H9 (cell line): ENCODE data around the gene SGF29. TPM values are rescaled to one million over a fixed set of nuclear protein-coding genes. Genes with fewer than 3 reads are reported as not detected.
A peak's percentile ranks its signal among the peaks of the same experiment; 100 is the strongest.

Source experiments
- DNase-seq: peaks from one replicate; pipeline ENCODE4 v3.0.0-alpha.2; 2017
- H2AFZ ChIP-seq: one replicate; pipeline ENCODE4 v1.6.1; 2013; ENCODE audit warnings: mild to moderate bottlenecking, low read length, control low read depth, moderate library complexity
- H2AK5ac ChIP-seq: 2 replicates; pipeline ENCODE4 v1.6.1; 2013; ENCODE audit warnings: low read length, control low read depth, mixed read lengths; ENCODE audit not compliant: insufficient read length
- H2BK120ac ChIP-seq: one replicate; pipeline ENCODE4 v1.6.1; 2013; ENCODE audit warnings: low read depth, mild to moderate bottlenecking, low read length, control low read depth, inconsistent platforms; ENCODE audit not compliant: poor library complexity, severe bottlenecking
- H2BK12ac ChIP-seq: 2 replicates; pipeline ENCODE4 v1.6.1; 2013; ENCODE audit warnings: low read length, control low read depth, mixed read lengths, low read depth; ENCODE audit not compliant: insufficient read length
- H2BK15ac ChIP-seq: 2 replicates; pipeline ENCODE4 v1.6.1; 2013; ENCODE audit warnings: low read depth, low read length, control low read depth
- H2BK20ac ChIP-seq: one replicate; pipeline ENCODE4 v1.6.1; 2013; ENCODE audit warnings: low read depth, mild to moderate bottlenecking, low read length, control low read depth, inconsistent platforms; ENCODE audit not compliant: poor library complexity, severe bottlenecking
- H2BK5ac ChIP-seq: 2 replicates; pipeline ENCODE4 v1.6.1; 2013; ENCODE audit warnings: low read length, control low read depth, mixed read lengths; ENCODE audit not compliant: insufficient read length
- H3K14ac ChIP-seq: 2 replicates; pipeline ENCODE4 v1.6.1; 2013; ENCODE audit warnings: low read length, control low read depth; ENCODE audit not compliant: insufficient read depth
- H3K18ac ChIP-seq: 2 replicates; pipeline ENCODE4 v1.6.1; 2013; ENCODE audit warnings: low read depth, mild to moderate bottlenecking, mixed read lengths, low read length, control low read depth; ENCODE audit not compliant: insufficient read length
- H3K23ac ChIP-seq: 2 replicates; pipeline ENCODE4 v1.6.1; 2013; ENCODE audit warnings: low read length, control low read depth, mixed read lengths, low read depth; ENCODE audit not compliant: insufficient read length
- H3K23me2 ChIP-seq: 2 replicates; pipeline ENCODE4 v1.6.1; 2013; ENCODE audit warnings: low read depth, mild to moderate bottlenecking, mixed read lengths, low read length, control low read depth; ENCODE audit not compliant: insufficient read length, poor library complexity, severe bottlenecking
- H3K27ac ChIP-seq: 2 replicates; pipeline ENCODE4 v1.5.1; 2013; ENCODE audit warnings: low read length, control low read depth, mixed read lengths, low read depth; ENCODE audit not compliant: insufficient read length
- H3K27me3 ChIP-seq: 2 replicates; pipeline ENCODE4 v1.6.1; 2013; ENCODE audit warnings: low read length, control low read depth, inconsistent platforms; ENCODE audit not compliant: insufficient read depth
- H3K4ac ChIP-seq: 2 replicates; pipeline ENCODE4 v1.6.1; 2013; ENCODE audit warnings: low read depth, mild to moderate bottlenecking, control low read depth, inconsistent platforms, low read length, moderate library complexity
- H3K4me1 ChIP-seq: 2 replicates; pipeline ENCODE4 v1.6.1; 2013; ENCODE audit warnings: low read length, control low read depth, inconsistent platforms; ENCODE audit not compliant: insufficient read depth
- H3K4me2 ChIP-seq: 2 replicates; pipeline ENCODE4 v1.6.1; 2013; ENCODE audit warnings: low read length, control low read depth, mixed read lengths; ENCODE audit not compliant: insufficient read length, insufficient read depth
- H3K56ac ChIP-seq: 2 replicates; pipeline ENCODE4 v1.6.1; 2013; ENCODE audit warnings: low read depth, mild to moderate bottlenecking, mixed read lengths, low read length, control low read depth; ENCODE audit not compliant: insufficient read length
- H3K79me1 ChIP-seq: 2 replicates; pipeline ENCODE4 v1.6.1; 2013; ENCODE audit warnings: low read depth, mild to moderate bottlenecking, moderate library complexity, low read length, control low read depth, inconsistent platforms; ENCODE audit not compliant: insufficient read depth, poor library complexity, severe bottlenecking
- H3K79me2 ChIP-seq: 2 replicates; pipeline ENCODE4 v1.6.1; 2013; ENCODE audit warnings: low read length, control low read depth, inconsistent platforms; ENCODE audit not compliant: insufficient read depth
- H3K9ac ChIP-seq: 2 replicates; pipeline ENCODE4 v1.6.1; 2013; ENCODE audit warnings: low read length, control low read depth, mixed read lengths; ENCODE audit not compliant: insufficient read length; ENCODE audit errors: extremely low read depth
- H3K9me3 ChIP-seq: one replicate; pipeline ENCODE4 v1.6.1; 2013; ENCODE audit warnings: low read depth, low read length, inconsistent platforms; ENCODE audit not compliant: control insufficient read depth
- H3T11ph ChIP-seq: one replicate; pipeline ENCODE4 v1.6.1; 2013; ENCODE audit warnings: mild to moderate bottlenecking, low read length, control low read depth, inconsistent platforms
- H4K20me1 ChIP-seq: one replicate; pipeline ENCODE4 v1.6.1; 2013; ENCODE audit not compliant: control insufficient read depth, insufficient read length, insufficient read depth
- H4K5ac ChIP-seq: 2 replicates; pipeline ENCODE4 v1.6.1; 2013; ENCODE audit warnings: low read depth, mild to moderate bottlenecking, mixed read lengths, low read length, control low read depth; ENCODE audit not compliant: insufficient read length
- H4K8ac ChIP-seq: replicated peaks from 2 replicates; pipeline ENCODE4 v1.6.1; 2013; ENCODE audit warnings: low read length, control low read depth, mixed read lengths, low read depth; ENCODE audit not compliant: insufficient read length
- H4K91ac ChIP-seq: 2 replicates; pipeline ENCODE4 v1.6.1; 2013; ENCODE audit warnings: low read depth, mild to moderate bottlenecking, moderate library complexity, mixed read lengths, low read length, control low read depth; ENCODE audit not compliant: insufficient read length
- H3K27ac Mint-ChIP-seq, 3 experiments: 2 replicates in 2 of 3; 3 replicates in 1 of 3; pipeline ENCODE4 v1.8.0; 2020 to 2021; ENCODE audit warnings: mixed read lengths in 3 of 3, mild to moderate bottlenecking in 1 of 3, moderate library complexity in 1 of 3
- H3K27me3 Mint-ChIP-seq: 2 replicates; pipeline ENCODE4 v1.8.0; 2021; ENCODE audit warnings: low read depth, mild to moderate bottlenecking, moderate library complexity, mixed read lengths
- H3K36me3 Mint-ChIP-seq, 3 experiments: 2 replicates in 2 of 3; 3 replicates in 1 of 3; pipeline ENCODE4 v1.8.0; 2020 to 2021; ENCODE audit warnings: low read depth in 3 of 3, mixed read lengths in 3 of 3; ENCODE audit not compliant: insufficient read depth in 1 of 3
- H3K4me1 Mint-ChIP-seq, 2 experiments: 2 replicates each; pipeline ENCODE4 v1.8.0; 2020; ENCODE audit warnings: mixed read lengths in 2 of 2
- H3K4me3 Mint-ChIP-seq, 2 experiments: 2 replicates in 1 of 2; 3 replicates in 1 of 2; pipeline ENCODE4 v1.8.0; 2020 to 2021; ENCODE audit warnings: mild to moderate bottlenecking in 2 of 2, mixed read lengths in 2 of 2, moderate library complexity in 1 of 2
- H3K9me3 Mint-ChIP-seq, 2 experiments: 2 replicates in 1 of 2; 3 replicates in 1 of 2; pipeline ENCODE4 v1.8.0; 2020; ENCODE audit warnings: mild to moderate bottlenecking in 2 of 2, mixed read lengths in 2 of 2, moderate library complexity in 1 of 2
- WGBS: extraction: QIAGEN DNeasy Blood & Tissue Kit; methylation state at CpG from one replicate; pipeline ENCODE4 v1.1.7; 2013; ENCODE audit warnings: missing lambda C conversion rate, low lambda C conversion rate, mixed read lengths; ENCODE audit not compliant: insufficient read length; ENCODE audit errors: extremely low coverage; 5-methylcytosine and 5-hydroxymethylcytosine counted together
- total RNA-seq: library from RNA; stranded (reverse); gene quantifications from 2 replicates; pipeline ENCODE4 v1.2.1, GENCODE V29; 2021
- TF ChIP-seq, protein P1 (sequence below): fragments of 200-600 bp; sonication (generic); conservative IDR thresholded peaks from 3 replicates; pipeline ENCODE4 v1.8.0; 2021; ENCODE audit warnings: antibody characterized with exemption, mild to moderate bottlenecking

Gene SGF29
- total RNA-seq, 1 experiment from 2014 or later, result 24.8 TPM

DNA sequence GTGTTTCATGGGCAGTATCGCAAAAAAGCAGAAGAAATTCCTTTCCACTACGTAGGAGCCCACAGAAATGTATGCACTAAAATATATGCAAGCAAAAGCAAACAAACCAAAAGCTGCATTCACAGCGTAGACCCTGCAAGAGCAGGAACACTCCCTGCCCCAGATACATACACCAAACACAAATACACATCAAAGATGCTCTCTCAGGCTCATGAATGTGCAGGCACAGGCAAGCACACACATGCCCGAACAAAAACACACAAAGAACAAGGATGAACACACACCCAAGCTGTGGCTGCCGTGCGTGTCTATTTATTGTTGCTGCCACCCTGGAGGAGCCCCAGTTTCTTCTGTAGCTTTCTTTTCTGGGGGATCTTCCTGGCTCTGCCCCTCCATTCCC, 16.6 kb upstream of the SGF29 start:
- Histone ChIP-seq H2BK12ac (no peak overlapping the region), H3K14ac (no peak overlapping the region), H4K5ac (no peak overlapping the region), H2BK20ac (no peak overlapping the region), H3K9me3 (no peaks in the 10 kb centered on the region), H3K9ac (no peak overlapping the region), H2BK120ac (no peak overlapping the region), H3T11ph (no peak overlapping the region), H3K56ac (no peak overlapping the region), H4K8ac (no peak overlapping the region), H2AK5ac (no peak overlapping the region), H3K4me2 (no peak overlapping the region), H3K23me2 (no peaks in the 10 kb centered on the region), H4K91ac (no peak overlapping the region), H3K27me3 (no peaks in the 10 kb centered on the region), H3K23ac (no peak overlapping the region), H3K79me2 (no peaks in the 10 kb centered on the region), H2BK15ac (peak overlapping the region; percentile 68; the same call in 1 of the 2 replicates), H3K27ac (no peak overlapping the region), H3K4ac (no peak overlapping the region), H3K18ac (no peak overlapping the region), H4K20me1 (no peaks in the 10 kb centered on the region), H2BK5ac (no peak overlapping the region), H3K79me1 (no peaks in the 10 kb centered on the region), H3K4me1 (no peaks in the 10 kb centered on the region), H2AFZ (no peak overlapping the region)
- H3K27ac Mint-ChIP-seq, result no peak overlapping the region
- H3K4me3 Mint-ChIP-seq, result no peak overlapping the region
- no peaks in the 10 kb centered on the region for H3K36me3 Mint-ChIP-seq
- H3K4me1 Mint-ChIP-seq, result peaks cover 3 to 9% of the 10 kb centered on the region in 2 experiments; a peak in 3 of 4 replicates
- H3K27me3 Mint-ChIP-seq, result peaks cover 4% of the 10 kb centered on the region
- no peak for DNase-seq
- TF ChIP-seq, protein P1, sequence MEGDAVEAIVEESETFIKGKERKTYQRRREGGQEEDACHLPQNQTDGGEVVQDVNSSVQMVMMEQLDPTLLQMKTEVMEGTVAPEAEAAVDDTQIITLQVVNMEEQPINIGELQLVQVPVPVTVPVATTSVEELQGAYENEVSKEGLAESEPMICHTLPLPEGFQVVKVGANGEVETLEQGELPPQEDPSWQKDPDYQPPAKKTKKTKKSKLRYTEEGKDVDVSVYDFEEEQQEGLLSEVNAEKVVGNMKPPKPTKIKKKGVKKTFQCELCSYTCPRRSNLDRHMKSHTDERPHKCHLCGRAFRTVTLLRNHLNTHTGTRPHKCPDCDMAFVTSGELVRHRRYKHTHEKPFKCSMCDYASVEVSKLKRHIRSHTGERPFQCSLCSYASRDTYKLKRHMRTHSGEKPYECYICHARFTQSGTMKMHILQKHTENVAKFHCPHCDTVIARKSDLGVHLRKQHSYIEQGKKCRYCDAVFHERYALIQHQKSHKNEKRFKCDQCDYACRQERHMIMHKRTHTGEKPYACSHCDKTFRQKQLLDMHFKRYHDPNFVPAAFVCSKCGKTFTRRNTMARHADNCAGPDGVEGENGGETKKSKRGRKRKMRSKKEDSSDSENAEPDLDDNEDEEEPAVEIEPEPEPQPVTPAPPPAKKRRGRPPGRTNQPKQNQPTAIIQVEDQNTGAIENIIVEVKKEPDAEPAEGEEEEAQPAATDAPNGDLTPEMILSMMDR, result no peak
- WGBS, result no CpG with 5 or more reads among the region's 6 CpGs
- H3K9me3 Mint-ChIP-seq, result no peaks in the 10 kb centered on the region; a peak in 1 of 5 replicates
